Right atrium auricular region (tissue), 2 donors: ENCODE data around the gene AMFR. TPM values are rescaled to one million over a fixed set of nuclear protein-coding genes. Genes with fewer than 3 reads are reported as not detected.

Source experiments
- DNase-seq: peaks from one replicate; pipeline ENCODE4 v3.0.0-alpha.2; 2019; ENCODE audit warnings: low spot score
- H3K27ac ChIP-seq, 2 donors: fragments of 200-600 bp; sonication (generic); 1 replicate in 1 of 2; 2 replicates in 1 of 2; pipeline ENCODE4 v1.5.1; 2016 to 2019
- H3K27me3 ChIP-seq, 2 donors: fragments of 200-600 bp; sonication (generic); one replicate each; pipeline versions ENCODE4 v1.5.1 to v1.6.0; 2017 to 2019
- H3K36me3 ChIP-seq: fragments of 200-600 bp; sonication (generic); one replicate; pipeline ENCODE4 v1.5.1; 2016
- H3K4me1 ChIP-seq, 2 donors: fragments of 200-600 bp; sonication (generic); one replicate each; pipeline versions ENCODE4 v1.5.1 to v1.6.0; 2017 to 2019
- H3K4me3 ChIP-seq, 2 donors: fragments of 200-600 bp; sonication (generic); 1 replicate in 1 of 2; 2 replicates in 1 of 2; pipeline ENCODE4 v1.5.1; 2017 to 2019; ENCODE audit warnings: mild to moderate bottlenecking in 1 of 2, moderate library complexity in 1 of 2
- H3K9me3 ChIP-seq, 2 donors: fragments of 200-600 bp; sonication (generic); one replicate each; pipeline ENCODE4 v1.5.1; 2019
- CTCF ChIP-seq, 2 donors: fragments of 200-600 bp; sonication (generic); IDR thresholded peaks; one replicate each; pipeline ENCODE4 v1.5.1; 2019; ENCODE audit warnings: antibody characterized with exemption in 2 of 2
- total RNA-seq, 2 donors: library from RNA; depleted of rRNA; stranded (reverse); fragments of >200 nt; gene quantifications; one replicate each; pipeline ENCODE4 v1.1.0, GENCODE V29; 2016

Gene AMFR
- total RNA-seq, 2 donors from 2014 or later, result 110 to 153 TPM

- no peaks in the 10 kb centered on the region for H3K9me3 ChIP-seq
- H3K4me1 ChIP-seq, result peaks cover 0 to 31% of the 10 kb centered on the region in 2 donors
- H3K27ac ChIP-seq, result peak overlapping the region; percentile 82 to 83
- no peaks in the 10 kb centered on the region for H3K27me3 ChIP-seq
- H3K4me3 ChIP-seq, result peak overlapping the region; percentile 84
- H3K36me3 ChIP-seq, result no peaks in the 10 kb centered on the region
- no peak for DNase-seq
- TF ChIP-seq CTCF (IDR thresholded peaks at IDR 0.05), result no peak
Measured at GRCh38 chr16:56423584-56424403, 1.6 kb downstream of the AMFR start.

- H3K36me3 ChIP-seq, result no peaks in the 10 kb centered on the region
- peaks cover 0 to 31% of the 10 kb centered on the region in 2 donors for H3K4me1 ChIP-seq
- no peak overlapping the region for H3K4me3 ChIP-seq
- no peaks in the 10 kb centered on the region for H3K9me3 ChIP-seq
- DNase-seq, result no peak
- no peak for TF ChIP-seq CTCF (IDR thresholded peaks at IDR 0.05)
- H3K27me3 ChIP-seq, result no peaks in the 10 kb centered on the region
- H3K27ac ChIP-seq, result no peak overlapping the region
Measured at GRCh38 chr16:56422896-56423441, 2.4 kb downstream of the AMFR start.

- H3K36me3 ChIP-seq, result no peaks in the 10 kb centered on the region
- H3K4me1 ChIP-seq, result peaks cover 0 to 31% of the 10 kb centered on the region in 2 donors
- no peaks in the 10 kb centered on the region for H3K9me3 ChIP-seq
- no peak overlapping the region for H3K4me3 ChIP-seq
- H3K27ac ChIP-seq, result no peak overlapping the region
- no peak for DNase-seq
- no peak for TF ChIP-seq CTCF (IDR thresholded peaks at IDR 0.05)
- no peaks in the 10 kb centered on the region for H3K27me3 ChIP-seq
Measured at GRCh38 chr16:56421976-56422669, 3.2 kb downstream of the AMFR start.

- H3K9me3 ChIP-seq, result no peaks in the 10 kb centered on the region
- H3K27ac ChIP-seq, result no peak overlapping the region
- no peak for TF ChIP-seq CTCF (IDR thresholded peaks at IDR 0.05)
- H3K4me3 ChIP-seq, result no peak overlapping the region
- no peaks in the 10 kb centered on the region for H3K27me3 ChIP-seq
- no peak for DNase-seq
- no peaks in the 10 kb centered on the region for H3K36me3 ChIP-seq
- H3K4me1 ChIP-seq, result peaks cover 0 to 31% of the 10 kb centered on the region in 2 donors
Measured at GRCh38 chr16:56421313-56421712, 4.0 kb downstream of the AMFR start.

GRCh38 chr16:56420613-56421012 is 4.7 kb downstream of the AMFR start:
- no peak overlapping the region for H3K27ac ChIP-seq
- H3K4me3 ChIP-seq, result no peak overlapping the region
- TF ChIP-seq CTCF (IDR thresholded peaks at IDR 0.05), result no peak
- no peaks in the 10 kb centered on the region for H3K27me3 ChIP-seq
- peaks cover 0 to 31% of the 10 kb centered on the region in 2 donors for H3K4me1 ChIP-seq
- DNase-seq, result no peak
- no peaks in the 10 kb centered on the region for H3K9me3 ChIP-seq
- no peaks in the 10 kb centered on the region for H3K36me3 ChIP-seq
